NCI-H526 (cell line): ENCODE results near the gene PXYLP1.
"Not testable (repeated sequence)": the region's sequence is repeated elsewhere in the genome, so short reads cannot be mapped to it uniquely, and the experiment has no call there.

ENCODE experiments used
- DNase-seq, 2 experiments: peaks; one replicate each; lab custom pipeline; 2025; lab: John Stamatoyannopoulos, UW

The PXYLP1 gene

GRCh38 chr3:141231101-141231951 lies at the start of gene PXYLP1:
PXYLP1 (plus strand) TSS chr3:141231825; CDS start chr3:141260176, 28,351 bp downstream.
- DNase-seq, result peak; percentile 41 to 93

GRCh38 chr3:141183606-141184005 lies 48.0 kb upstream of the PXYLP1 start:
- DNase-seq, result no peak

- DNase-seq, result no peak
Observed at GRCh38 chr3:141184430-141184829, 47.2 kb upstream of the PXYLP1 start.

- no peak for DNase-seq
Observed at GRCh38 chr3:141191097-141191749, 40.4 kb upstream of the PXYLP1 start.

GRCh38 chr3:141192345-141192744 lies 39.3 kb upstream of the PXYLP1 start:
- peak; percentile 91 to 96 for DNase-seq

- no peak for DNase-seq
Observed at GRCh38 chr3:141193066-141193830, 38.4 kb upstream of the PXYLP1 start.

GRCh38 chr3:141201122-141201521 lies 30.5 kb upstream of the PXYLP1 start:
- peak in 1 of 2 experiments; percentile 12 for DNase-seq

GRCh38 chr3:141202682-141203081 lies 28.9 kb upstream of the PXYLP1 start:
- DNase-seq, result no peak

GRCh38 chr3:141203866-141204265 lies 27.8 kb upstream of the PXYLP1 start:
- DNase-seq, result no peak

- DNase-seq, result no peak
Observed at GRCh38 chr3:141204343-141204742, 27.3 kb upstream of the PXYLP1 start.

- not testable (repeated sequence) for DNase-seq
Observed at GRCh38 chr3:141211306-141211705, 20.3 kb upstream of the PXYLP1 start.

GRCh38 chr3:141212101-141212500 lies 19.5 kb upstream of the PXYLP1 start:
- no peak for DNase-seq

GRCh38 chr3:141212555-141212954 lies 19.1 kb upstream of the PXYLP1 start:
- DNase-seq, result no peak

- DNase-seq, result no peak
Observed at GRCh38 chr3:141216975-141217374, 14.7 kb upstream of the PXYLP1 start.

- DNase-seq, result no peak
Observed at GRCh38 chr3:141217389-141217788, 14.2 kb upstream of the PXYLP1 start.

GRCh38 chr3:141218162-141218835 lies 13.3 kb upstream of the PXYLP1 start:
- no peak for DNase-seq

GRCh38 chr3:141218926-141219325 lies 12.7 kb upstream of the PXYLP1 start:
- no peak for DNase-seq

GRCh38 chr3:141223673-141224166 lies 7.9 kb upstream of the PXYLP1 start:
- DNase-seq, result no peak

GRCh38 chr3:141225939-141226338 lies 5.7 kb upstream of the PXYLP1 start:
- no peak for DNase-seq

- DNase-seq, result no peak
Observed at GRCh38 chr3:141227216-141227615, 4.4 kb upstream of the PXYLP1 start.

- DNase-seq, result no peak
Observed at GRCh38 chr3:141227752-141228151, 3.9 kb upstream of the PXYLP1 start.

GRCh38 chr3:141228395-141228794 lies 3.2 kb upstream of the PXYLP1 start:
- no peak for DNase-seq
